Vagina (tissue), 2 donors: ENCODE data around the gene QRFP.

ENCODE experiments used
- POLR2A ChIP-seq, 2 donors: fragments of 450-650 bp; IDR thresholded peaks; one replicate each; pipeline ENCODE4 v1.6.1; 2017; ENCODE audit warnings: antibody characterized with exemption in 2 of 2, mild to moderate bottlenecking in 2 of 2, moderate library complexity in 2 of 2
- POLR2AphosphoS5 ChIP-seq, 2 donors: sonication (generic); formaldehyde crosslinking; IDR thresholded peaks; one replicate each; pipeline ENCODE4 v1.9.0; 2017; ENCODE audit warnings: antibody characterized with exemption in 2 of 2, mild to moderate bottlenecking in 2 of 2, low read depth in 1 of 2; ENCODE audit not compliant: insufficient read depth in 1 of 2
- TF ChIP-seq, protein P1 (sequence below), 3 experiments: fragments of 450-650 bp in 2 of 3; fragments of 200-600 bp in 1 of 3; sonication (generic) in 1 of 3; IDR thresholded peaks; one replicate each; pipeline ENCODE4 v1.5.1; 2017 to 2019; ENCODE audit warnings: antibody characterized with exemption in 3 of 3, mild to moderate bottlenecking in 2 of 3, moderate library complexity in 2 of 3

DNA sequence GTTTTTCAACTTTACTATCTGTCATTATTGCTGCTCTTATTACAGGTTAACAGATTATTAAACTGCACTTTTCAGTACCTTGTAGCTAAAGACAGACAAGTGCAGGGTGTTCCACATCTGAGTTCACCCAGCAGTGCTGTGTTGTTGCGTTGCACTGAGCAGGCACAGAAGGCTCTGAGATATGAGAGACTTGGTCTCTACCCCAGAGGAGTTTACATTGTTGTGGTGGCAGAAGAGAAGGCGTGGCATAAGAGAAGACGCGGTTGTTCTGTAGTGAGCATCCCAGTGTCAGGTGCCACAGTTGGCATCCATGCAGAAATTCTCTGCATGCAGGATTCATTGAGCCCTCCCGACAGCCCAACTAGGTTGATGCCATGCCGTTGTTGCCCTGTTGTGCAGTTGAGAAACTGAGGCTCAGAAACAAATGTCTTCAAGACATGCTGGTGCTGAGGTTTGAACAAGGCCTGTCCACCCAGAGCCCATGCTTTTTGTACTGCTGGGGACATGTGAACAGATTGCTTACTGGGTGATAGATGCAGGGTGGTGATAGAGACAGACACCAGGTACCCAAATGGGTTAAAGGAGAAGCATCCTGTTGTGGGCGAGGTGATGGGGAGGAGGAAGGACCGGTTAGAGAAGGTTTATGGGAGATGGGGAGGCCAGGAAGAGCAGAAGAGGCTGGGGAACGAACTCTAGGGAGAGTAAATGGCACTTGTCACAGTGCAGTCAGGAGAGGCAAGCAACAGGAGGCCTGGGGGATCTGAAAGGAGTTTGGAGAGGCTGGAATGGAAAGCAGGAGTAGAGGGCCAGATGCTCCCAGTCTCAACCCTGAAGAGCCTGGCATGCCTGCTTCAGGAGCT, 53.3 kb downstream of the QRFP start:
- TF ChIP-seq, protein P1, sequence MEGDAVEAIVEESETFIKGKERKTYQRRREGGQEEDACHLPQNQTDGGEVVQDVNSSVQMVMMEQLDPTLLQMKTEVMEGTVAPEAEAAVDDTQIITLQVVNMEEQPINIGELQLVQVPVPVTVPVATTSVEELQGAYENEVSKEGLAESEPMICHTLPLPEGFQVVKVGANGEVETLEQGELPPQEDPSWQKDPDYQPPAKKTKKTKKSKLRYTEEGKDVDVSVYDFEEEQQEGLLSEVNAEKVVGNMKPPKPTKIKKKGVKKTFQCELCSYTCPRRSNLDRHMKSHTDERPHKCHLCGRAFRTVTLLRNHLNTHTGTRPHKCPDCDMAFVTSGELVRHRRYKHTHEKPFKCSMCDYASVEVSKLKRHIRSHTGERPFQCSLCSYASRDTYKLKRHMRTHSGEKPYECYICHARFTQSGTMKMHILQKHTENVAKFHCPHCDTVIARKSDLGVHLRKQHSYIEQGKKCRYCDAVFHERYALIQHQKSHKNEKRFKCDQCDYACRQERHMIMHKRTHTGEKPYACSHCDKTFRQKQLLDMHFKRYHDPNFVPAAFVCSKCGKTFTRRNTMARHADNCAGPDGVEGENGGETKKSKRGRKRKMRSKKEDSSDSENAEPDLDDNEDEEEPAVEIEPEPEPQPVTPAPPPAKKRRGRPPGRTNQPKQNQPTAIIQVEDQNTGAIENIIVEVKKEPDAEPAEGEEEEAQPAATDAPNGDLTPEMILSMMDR (IDR thresholded peaks at IDR 0.05): no peak
- TF ChIP-seq POLR2A (IDR thresholded peaks at IDR 0.05) (no peak), POLR2AphosphoS5 (IDR thresholded peaks at IDR 0.05; ENCODE audit: insufficient read depth in 1 of 2, low read depth in 1 of 2) (no peak)
